ENCODE results near the gene LINGO4. TPM values are rescaled to one million over a fixed set of nuclear protein-coding genes. Genes with fewer than 3 reads are reported as not detected.

The LINGO4 gene
- total RNA-seq, 1 experiment from 2014 or later, result not detected

DNA sequence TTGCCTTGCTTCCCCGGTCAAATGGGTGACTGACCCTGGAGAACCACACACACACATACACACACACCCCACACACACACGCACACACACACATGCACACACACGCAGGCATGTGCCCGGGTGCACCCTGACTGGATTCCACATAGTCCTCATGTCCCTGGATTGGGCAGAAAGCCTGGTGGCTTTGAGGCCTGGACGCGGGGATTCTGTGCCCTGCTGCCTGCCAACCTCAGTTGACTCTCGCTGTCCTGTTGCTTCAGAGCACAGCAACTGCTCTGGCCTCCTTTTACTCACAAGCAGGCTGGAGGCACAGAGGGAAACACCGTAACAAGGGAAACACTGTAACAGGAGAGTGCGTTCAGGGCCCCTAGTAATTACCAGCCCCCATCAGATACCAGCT is 20.0 kb upstream of the LINGO4 start:
- Mint-ChIP-seq H3K27ac (no peak overlapping the region), H3K36me3 (no peaks in the 10 kb centered on the region), H3K27me3 (ENCODE audit: low read depth) (peaks cover 6% of the 10 kb centered on the region; the same call in 1 of the 2 replicates), H3K4me1 (peaks cover 41% of the 10 kb centered on the region), H3K4me3 (no peak overlapping the region), H3K9me3 (no peaks in the 10 kb centered on the region)
- no peak for DNase-seq (ENCODE audit: low spot score)
- no peak for ATAC-seq
- POLR2A ChIA-PET, result no interaction called here
- TF ChIP-seq, protein P1, sequence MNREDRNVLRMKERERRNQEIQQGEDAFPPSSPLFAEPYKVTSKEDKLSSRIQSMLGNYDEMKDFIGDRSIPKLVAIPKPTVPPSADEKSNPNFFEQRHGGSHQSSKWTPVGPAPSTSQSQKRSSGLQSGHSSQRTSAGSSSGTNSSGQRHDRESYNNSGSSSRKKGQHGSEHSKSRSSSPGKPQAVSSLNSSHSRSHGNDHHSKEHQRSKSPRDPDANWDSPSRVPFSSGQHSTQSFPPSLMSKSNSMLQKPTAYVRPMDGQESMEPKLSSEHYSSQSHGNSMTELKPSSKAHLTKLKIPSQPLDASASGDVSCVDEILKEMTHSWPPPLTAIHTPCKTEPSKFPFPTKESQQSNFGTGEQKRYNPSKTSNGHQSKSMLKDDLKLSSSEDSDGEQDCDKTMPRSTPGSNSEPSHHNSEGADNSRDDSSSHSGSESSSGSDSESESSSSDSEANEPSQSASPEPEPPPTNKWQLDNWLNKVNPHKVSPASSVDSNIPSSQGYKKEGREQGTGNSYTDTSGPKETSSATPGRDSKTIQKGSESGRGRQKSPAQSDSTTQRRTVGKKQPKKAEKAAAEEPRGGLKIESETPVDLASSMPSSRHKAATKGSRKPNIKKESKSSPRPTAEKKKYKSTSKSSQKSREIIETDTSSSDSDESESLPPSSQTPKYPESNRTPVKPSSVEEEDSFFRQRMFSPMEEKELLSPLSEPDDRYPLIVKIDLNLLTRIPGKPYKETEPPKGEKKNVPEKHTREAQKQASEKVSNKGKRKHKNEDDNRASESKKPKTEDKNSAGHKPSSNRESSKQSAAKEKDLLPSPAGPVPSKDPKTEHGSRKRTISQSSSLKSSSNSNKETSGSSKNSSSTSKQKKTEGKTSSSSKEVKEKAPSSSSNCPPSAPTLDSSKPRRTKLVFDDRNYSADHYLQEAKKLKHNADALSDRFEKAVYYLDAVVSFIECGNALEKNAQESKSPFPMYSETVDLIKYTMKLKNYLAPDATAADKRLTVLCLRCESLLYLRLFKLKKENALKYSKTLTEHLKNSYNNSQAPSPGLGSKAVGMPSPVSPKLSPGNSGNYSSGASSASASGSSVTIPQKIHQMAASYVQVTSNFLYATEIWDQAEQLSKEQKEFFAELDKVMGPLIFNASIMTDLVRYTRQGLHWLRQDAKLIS (CRISPR knock-in tag; IDR thresholded peaks at IDR 0.05; ENCODE audit: borderline replicate concordance), result no peak
- TF ChIP-seq, protein P2, sequence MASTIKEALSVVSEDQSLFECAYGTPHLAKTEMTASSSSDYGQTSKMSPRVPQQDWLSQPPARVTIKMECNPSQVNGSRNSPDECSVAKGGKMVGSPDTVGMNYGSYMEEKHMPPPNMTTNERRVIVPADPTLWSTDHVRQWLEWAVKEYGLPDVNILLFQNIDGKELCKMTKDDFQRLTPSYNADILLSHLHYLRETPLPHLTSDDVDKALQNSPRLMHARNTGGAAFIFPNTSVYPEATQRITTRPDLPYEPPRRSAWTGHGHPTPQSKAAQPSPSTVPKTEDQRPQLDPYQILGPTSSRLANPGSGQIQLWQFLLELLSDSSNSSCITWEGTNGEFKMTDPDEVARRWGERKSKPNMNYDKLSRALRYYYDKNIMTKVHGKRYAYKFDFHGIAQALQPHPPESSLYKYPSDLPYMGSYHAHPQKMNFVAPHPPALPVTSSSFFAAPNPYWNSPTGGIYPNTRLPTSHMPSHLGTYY (CRISPR knock-in tag; IDR thresholded peaks at IDR 0.05), result no peak
- no peak for TF ChIP-seq NFYB (CRISPR knock-in tag; conservative IDR thresholded peaks at IDR 0.05; ENCODE audit: low read depth)
- TF ChIP-seq, protein P3, sequence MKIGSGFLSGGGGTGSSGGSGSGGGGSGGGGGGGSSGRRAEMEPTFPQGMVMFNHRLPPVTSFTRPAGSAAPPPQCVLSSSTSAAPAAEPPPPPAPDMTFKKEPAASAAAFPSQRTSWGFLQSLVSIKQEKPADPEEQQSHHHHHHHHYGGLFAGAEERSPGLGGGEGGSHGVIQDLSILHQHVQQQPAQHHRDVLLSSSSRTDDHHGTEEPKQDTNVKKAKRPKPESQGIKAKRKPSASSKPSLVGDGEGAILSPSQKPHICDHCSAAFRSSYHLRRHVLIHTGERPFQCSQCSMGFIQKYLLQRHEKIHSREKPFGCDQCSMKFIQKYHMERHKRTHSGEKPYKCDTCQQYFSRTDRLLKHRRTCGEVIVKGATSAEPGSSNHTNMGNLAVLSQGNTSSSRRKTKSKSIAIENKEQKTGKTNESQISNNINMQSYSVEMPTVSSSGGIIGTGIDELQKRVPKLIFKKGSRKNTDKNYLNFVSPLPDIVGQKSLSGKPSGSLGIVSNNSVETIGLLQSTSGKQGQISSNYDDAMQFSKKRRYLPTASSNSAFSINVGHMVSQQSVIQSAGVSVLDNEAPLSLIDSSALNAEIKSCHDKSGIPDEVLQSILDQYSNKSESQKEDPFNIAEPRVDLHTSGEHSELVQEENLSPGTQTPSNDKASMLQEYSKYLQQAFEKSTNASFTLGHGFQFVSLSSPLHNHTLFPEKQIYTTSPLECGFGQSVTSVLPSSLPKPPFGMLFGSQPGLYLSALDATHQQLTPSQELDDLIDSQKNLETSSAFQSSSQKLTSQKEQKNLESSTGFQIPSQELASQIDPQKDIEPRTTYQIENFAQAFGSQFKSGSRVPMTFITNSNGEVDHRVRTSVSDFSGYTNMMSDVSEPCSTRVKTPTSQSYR (CRISPR knock-in tag; IDR thresholded peaks at IDR 0.05), result no peak
- TF ChIP-seq, protein P4, sequence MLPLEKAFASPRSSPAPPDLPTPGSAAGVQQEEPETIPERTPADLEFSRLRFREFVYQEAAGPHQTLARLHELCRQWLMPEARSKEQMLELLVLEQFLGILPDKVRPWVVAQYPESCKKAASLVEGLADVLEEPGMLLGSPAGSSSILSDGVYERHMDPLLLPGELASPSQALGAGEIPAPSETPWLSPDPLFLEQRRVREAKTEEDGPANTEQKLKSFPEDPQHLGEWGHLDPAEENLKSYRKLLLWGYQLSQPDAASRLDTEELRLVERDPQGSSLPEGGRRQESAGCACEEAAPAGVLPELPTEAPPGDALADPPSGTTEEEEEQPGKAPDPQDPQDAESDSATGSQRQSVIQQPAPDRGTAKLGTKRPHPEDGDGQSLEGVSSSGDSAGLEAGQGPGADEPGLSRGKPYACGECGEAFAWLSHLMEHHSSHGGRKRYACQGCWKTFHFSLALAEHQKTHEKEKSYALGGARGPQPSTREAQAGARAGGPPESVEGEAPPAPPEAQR (CRISPR knock-in tag; IDR thresholded peaks at IDR 0.05), result no peak
- TF ChIP-seq ZNF263 (CRISPR knock-in tag; IDR thresholded peaks at IDR 0.05; ENCODE audit: low read depth), result no peak
- TF ChIP-seq HMGA2 (CRISPR knock-in tag; IDR thresholded peaks at IDR 0.05), result no peak
- TF ChIP-seq ESRRA (CRISPR knock-in tag; IDR thresholded peaks at IDR 0.05; ENCODE audit: borderline replicate concordance), result no peak
- TF ChIP-seq ATF1 (CRISPR knock-in tag; IDR thresholded peaks at IDR 0.05), result no peak
- TF ChIP-seq ZNF219 (CRISPR knock-in tag; IDR thresholded peaks at IDR 0.05; ENCODE audit: borderline replicate concordance), result no peak
- TF ChIP-seq, protein P5, sequence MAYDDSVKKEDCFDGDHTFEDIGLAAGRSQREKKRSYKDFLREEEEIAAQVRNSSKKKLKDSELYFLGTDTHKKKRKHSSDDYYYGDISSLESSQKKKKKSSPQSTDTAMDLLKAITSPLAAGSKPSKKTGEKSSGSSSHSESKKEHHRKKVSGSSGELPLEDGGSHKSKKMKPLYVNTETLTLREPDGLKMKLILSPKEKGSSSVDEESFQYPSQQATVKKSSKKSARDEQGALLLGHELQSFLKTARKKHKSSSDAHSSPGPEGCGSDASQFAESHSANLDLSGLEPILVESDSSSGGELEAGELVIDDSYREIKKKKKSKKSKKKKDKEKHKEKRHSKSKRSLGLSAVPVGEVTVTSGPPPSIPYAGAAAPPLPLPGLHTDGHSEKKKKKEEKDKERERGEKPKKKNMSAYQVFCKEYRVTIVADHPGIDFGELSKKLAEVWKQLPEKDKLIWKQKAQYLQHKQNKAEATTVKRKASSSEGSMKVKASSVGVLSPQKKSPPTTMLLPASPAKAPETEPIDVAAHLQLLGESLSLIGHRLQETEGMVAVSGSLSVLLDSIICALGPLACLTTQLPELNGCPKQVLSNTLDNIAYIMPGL (CRISPR knock-in tag; IDR thresholded peaks at IDR 0.05), result no peak
- no peak for TF ChIP-seq ZNF396 (CRISPR knock-in tag; IDR thresholded peaks at IDR 0.05; ENCODE audit: borderline replicate concordance)
- TF ChIP-seq, protein P6, sequence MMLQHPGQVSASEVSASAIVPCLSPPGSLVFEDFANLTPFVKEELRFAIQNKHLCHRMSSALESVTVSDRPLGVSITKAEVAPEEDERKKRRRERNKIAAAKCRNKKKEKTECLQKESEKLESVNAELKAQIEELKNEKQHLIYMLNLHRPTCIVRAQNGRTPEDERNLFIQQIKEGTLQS (CRISPR knock-in tag; conservative IDR thresholded peaks at IDR 0.05), result no peak
- no peak for TF ChIP-seq ZBTB21 (CRISPR knock-in tag; IDR thresholded peaks at IDR 0.05; ENCODE audit: borderline replicate concordance)
- TF ChIP-seq FOXJ3 (CRISPR knock-in tag; IDR thresholded peaks at IDR 0.05; ENCODE audit: borderline replicate concordance), result no peak
- CTCF ChIA-PET, result interaction anchor here (1.3 to 2.6 kb wide), 5 partner anchors 11 to 108 kb away, joined by 4 to 15 read pairs (median 6); partner anchors contain the start of genes C2CD4D and CELF3
